NCI-H187 (cell line): ENCODE measurements around the gene TMEM107.
"Not testable (repeated sequence)": the region's sequence is repeated elsewhere in the genome, so short reads cannot be mapped to it uniquely, and the experiment has no call there.

Source experiments
- DNase-seq, 2 experiments: peaks; one replicate each; lab custom pipeline; 2025; lab: John Stamatoyannopoulos, UW

TMEM107 gene

GRCh38 chr17:8176197-8176940 is at the start of gene TMEM107:
Gene TMEM107 (minus strand): TSS chr17:8176380. CDS start chr17:8176286, 94 bp downstream.
- peak; percentile 10 to 29 for DNase-seq

GRCh38 chr17:8224891-8225812 is 49.0 kb upstream of the TMEM107 start:
- no peak for DNase-seq

- DNase-seq: peak in 1 of 2 experiments; percentile 7
Observed at GRCh38 chr17:8223356-8224126, 47.4 kb upstream of the TMEM107 start.

GRCh38 chr17:8222630-8223355 is 46.6 kb upstream of the TMEM107 start:
- DNase-seq: peak; percentile 34 to 84

GRCh38 chr17:8222380-8222629 is 46.1 kb upstream of the TMEM107 start:
- no peak for DNase-seq

GRCh38 chr17:8221663-8222379 is 45.6 kb upstream of the TMEM107 start:
- DNase-seq: peak; percentile 50 to 83

GRCh38 chr17:8220783-8221662 is 44.8 kb upstream of the TMEM107 start:
- DNase-seq: peak; percentile 51 to 82

- not testable (repeated sequence) for DNase-seq
Observed at GRCh38 chr17:8214000-8214399, 37.8 kb upstream of the TMEM107 start.

GRCh38 chr17:8212312-8213180 is 36.4 kb upstream of the TMEM107 start:
- DNase-seq: no peak

GRCh38 chr17:8210761-8211458 is 34.7 kb upstream of the TMEM107 start:
- no peak for DNase-seq

- DNase-seq: peak; percentile 35 to 76
Observed at GRCh38 chr17:8209907-8210760, 34.0 kb upstream of the TMEM107 start, which contains the start of gene AURKB. Gene AURKB (minus strand): TSS chr17:8210575. CDS start chr17:8210224, 351 bp downstream.

GRCh38 chr17:8206536-8206935 is 30.4 kb upstream of the TMEM107 start:
- no peak for DNase-seq

- DNase-seq: no peak
Observed at GRCh38 chr17:8204761-8205555, 28.8 kb upstream of the TMEM107 start.

- peak; percentile 27 to 57 for DNase-seq
Observed at GRCh38 chr17:8192070-8192815, 16.1 kb upstream of the TMEM107 start.

GRCh38 chr17:8190506-8190905 is 14.3 kb upstream of the TMEM107 start:
- DNase-seq: no peak
